GM21825 (cell line): ENCODE data around the gene NUP88.

Experiments
- ATAC-seq: cut with Tn5 transposase; IDR thresholded peaks from one replicate; pipeline ENCODE4 v1.9.1; 2021; ENCODE audit warnings: mild to moderate bottlenecking, moderate library complexity; ENCODE audit not compliant: unreplicated experiment

The NUP88 gene

DNA sequence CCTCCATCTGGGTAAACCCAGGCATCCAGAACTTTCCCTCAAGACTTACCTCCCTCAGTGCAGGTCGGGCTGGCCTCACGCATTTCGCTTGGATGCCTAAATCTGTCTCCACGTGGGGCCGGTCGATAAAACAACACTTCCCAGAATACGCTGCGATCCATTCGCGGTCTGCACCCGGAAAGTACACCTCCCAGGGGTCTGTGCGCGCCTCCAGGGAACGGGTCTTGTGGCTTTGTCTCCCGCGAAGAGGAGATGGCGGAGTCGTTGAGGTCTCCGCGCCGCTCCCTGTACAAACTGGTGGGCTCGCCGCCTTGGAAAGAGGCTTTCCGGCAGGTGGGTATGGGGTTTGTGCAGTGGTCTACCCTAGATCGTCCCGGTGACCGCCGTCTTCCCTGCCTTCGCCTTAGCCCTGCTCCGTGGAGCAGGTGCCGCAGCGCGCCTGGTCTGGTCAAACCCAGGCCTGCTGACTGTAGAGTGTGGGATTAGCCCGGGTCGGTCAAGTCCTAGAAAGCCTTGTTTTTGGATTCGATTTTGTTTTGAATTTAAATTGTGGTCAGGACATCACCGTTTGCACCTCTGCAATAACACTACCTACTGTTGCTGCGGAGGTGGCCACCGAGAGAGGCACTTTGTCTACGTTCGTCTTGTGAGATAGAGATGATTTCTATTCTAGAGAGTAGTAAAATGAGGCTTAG lies 644 bp upstream of the NUP88 start, which contains the start of gene RPAIN:
RPAIN (plus strand) TSS at position 224 of the 695 bp plus-strand sequence; CDS start at position 253, 29 bp downstream.
- peak; percentile 48 for ATAC-seq

- peak; percentile 30 for ATAC-seq
Observed at GRCh38 chr17:5418858-5419355, 555 bp downstream of the NUP88 start.

- no peak for ATAC-seq
Observed at GRCh38 chr17:5416901-5417300, 2.6 kb downstream of the NUP88 start.

DNA sequence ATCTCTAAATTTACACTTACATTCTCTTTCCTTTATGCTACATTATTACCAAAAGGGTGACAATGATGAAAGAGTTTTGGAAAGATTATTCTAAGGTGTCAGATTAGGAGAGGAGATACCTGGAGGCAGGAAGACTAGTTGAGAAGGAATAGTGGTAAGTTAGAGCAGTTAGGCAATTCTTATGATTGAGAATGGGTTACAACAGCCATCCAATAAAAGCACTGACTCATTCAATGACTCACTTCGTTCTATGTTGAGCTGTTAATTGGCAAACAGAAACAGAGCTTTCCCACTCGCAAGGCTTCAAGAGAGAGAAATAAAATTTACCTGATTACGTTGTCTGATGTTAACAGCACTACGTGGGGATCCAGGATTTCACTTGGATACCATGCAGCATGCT lies 5.8 kb downstream of the NUP88 start:
- no peak for ATAC-seq

- no peak for ATAC-seq
Observed at GRCh38 chr17:5410594-5411272, 8.7 kb downstream of the NUP88 start.

DNA sequence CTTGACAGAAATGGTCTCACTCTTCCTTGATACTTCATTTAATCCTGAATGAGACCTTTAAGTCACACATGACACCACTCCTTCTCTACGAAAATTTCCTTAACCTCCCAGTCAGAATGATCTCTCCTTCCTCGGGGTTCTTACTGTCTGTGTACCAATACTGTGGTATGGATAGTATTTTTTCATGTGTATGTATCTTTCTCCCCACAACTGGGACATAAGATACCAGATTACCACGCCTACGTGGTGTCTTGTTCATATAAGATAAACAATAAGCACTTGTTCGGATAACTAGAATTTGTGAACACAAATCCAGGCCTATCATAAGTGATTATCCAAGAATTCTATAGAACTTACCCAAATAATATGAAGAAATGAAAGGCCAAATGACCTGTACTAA lies 11.3 kb downstream of the NUP88 start:
- ATAC-seq: no peak

DNA sequence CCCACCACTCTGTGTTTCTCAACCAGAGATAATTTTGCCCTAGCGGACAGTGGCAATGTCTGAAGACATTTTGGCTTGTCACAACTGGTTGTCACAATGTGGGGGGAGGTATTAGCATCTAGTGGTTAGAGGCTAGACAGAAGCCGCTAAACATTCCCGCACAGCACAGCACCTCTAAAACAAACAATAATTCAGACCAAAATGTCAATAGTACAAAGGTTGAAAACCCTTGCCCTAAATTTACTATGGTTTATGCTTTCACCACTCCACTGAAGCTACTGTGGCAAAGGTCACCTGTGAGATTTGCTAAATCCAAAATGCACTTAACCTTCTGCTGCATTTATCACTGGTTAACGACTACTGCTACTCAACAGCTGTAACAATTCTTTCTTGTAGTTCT lies 14.1 kb downstream of the NUP88 start:
- no peak for ATAC-seq

- no peak for ATAC-seq
Observed at GRCh38 chr17:5399767-5400166, 19.7 kb downstream of the NUP88 start.

GRCh38 chr17:5396612-5397011 lies 22.9 kb downstream of the NUP88 start:
- no peak for ATAC-seq

DNA sequence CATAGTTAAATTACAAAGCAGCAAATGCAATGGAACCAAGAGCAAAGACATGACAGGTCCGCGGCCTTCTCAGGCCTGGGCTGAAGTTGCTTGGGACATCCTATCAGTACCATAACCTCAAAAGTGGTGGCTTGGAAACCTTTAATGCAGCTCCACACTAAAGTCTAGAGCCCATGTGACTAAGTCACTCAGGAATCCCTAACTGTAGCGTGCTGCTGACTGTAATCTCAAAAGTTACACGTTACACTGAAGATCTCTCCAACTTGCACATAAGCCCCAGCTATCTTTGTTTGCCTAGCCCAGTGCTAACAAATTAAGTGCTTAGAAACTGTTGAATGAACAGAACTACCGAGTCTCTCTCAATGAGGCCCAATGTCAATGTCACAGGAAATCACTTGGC lies 27.8 kb downstream of the NUP88 start:
- ATAC-seq: no peak

DNA sequence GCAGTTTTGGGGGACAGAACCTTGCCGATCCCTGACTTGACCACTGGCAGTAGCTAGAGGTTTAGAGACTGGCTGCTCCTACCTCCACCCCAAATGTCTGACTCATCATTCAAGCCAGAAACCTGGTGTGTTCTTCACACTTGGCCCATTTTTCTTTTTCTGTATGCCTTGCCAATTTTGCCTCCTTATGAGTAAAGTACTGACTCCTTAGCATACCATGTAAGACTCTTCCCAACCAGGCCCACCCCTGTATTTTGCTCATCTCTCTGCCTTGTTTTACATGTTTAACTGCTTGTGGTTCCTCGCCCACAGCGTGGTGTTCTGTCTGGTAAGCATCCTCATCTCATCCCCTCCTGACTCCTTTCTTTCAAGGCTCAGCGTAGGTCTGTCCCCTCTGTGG lies 37.9 kb downstream of the NUP88 start:
- ATAC-seq: no peak

GRCh38 chr17:5380491-5381135 lies 38.8 kb downstream of the NUP88 start:
- no peak for ATAC-seq

DNA sequence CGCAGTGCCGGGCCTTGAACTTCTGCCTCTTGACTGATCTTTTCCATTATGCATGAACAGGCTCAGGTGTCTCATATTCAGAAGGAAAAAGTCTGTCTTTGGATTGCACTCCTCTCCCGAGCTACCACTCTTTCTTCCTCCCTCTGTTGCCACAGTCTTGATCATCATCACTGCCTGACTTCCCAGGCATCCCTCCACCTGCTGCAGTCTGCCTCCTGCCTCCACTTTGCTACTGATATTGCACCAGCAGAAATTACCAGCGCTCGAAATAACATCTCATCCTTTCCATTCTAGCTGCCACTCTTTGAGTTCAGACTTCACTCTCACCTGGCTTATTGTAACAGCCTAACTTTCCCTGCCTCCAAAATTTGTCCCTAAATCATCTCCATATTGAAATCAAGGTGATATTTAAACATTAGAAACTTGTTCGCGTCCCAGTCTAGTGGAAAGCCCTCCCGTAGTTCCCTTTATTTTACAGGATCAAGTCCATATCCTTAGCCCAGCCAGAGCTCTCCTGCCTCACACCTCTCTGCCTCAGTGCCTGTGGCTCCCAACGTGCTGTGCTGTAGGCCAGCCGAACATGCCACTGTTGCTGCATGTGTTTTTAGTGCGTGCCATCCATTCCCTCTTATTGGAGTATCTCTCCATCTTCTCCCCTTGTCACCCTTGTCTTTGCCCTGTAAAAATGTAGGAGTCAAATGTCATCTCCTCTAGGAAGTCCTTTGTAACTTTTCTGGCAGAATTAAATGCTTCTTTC lies 39.9 kb downstream of the NUP88 start:
- no peak for ATAC-seq

- ATAC-seq: no peak
Observed at GRCh38 chr17:5378566-5379207, 40.8 kb downstream of the NUP88 start.

DNA sequence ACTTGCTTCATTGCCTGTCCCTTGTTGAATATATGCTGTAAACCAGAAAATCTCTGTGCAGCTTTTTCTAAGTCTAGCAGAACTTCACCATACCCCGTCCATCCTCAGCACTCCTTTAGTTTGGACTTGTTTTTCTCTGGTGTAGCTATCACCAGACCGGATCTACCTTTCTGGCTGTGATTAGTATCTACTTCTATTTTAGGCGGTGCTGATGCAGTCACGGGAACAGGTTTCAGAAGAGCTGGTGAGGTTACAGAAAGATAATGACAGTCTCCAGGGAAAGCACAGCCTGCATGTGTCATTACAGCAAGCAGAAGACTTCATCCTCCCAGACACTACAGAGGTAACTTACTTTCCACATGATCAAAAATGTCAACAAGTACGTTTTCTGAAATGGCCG lies 46.4 kb downstream of the NUP88 start:
- no peak for ATAC-seq

- ATAC-seq: no peak
Observed at GRCh38 chr17:5370411-5370810, 49.1 kb downstream of the NUP88 start.

DNA sequence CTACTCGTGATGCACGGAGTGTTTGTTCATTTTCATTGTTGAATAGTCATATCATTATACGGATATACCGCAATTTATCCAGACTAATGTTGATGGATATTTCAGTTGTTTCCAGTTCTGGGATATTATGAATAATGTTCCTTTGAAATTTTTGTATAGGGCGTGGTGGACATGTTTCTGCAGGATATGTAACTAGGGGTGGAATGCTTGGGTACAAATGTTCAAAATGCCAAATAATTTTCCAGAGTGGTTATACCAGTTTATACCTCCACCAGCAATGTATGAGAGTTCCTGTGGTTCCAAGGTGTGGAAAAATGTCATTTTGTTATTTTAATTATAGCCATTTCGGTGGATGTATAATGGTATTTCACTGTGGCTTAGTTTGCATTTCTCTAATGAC lies 53.6 kb downstream of the NUP88 start:
- no peak for ATAC-seq

DNA sequence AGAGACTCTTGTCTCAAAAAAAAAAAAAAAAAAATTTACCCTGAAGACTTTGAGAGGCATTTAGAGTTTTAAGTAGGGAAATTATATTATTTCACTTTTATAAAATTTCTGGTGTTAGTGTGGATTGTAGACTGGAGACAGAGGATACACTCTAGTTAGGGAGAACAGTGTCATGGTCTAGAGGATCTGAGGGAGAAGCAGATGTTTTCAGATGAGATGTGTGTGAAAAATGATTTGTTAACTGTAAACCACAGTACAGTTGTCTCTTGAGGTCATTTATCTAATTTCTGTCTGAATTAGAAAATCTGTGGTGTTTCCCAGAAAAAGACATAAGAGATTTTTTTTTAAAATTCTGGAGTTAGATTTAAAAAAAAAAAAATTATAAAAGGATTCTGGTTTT lies 54.8 kb downstream of the NUP88 start:
- no peak for ATAC-seq

DNA sequence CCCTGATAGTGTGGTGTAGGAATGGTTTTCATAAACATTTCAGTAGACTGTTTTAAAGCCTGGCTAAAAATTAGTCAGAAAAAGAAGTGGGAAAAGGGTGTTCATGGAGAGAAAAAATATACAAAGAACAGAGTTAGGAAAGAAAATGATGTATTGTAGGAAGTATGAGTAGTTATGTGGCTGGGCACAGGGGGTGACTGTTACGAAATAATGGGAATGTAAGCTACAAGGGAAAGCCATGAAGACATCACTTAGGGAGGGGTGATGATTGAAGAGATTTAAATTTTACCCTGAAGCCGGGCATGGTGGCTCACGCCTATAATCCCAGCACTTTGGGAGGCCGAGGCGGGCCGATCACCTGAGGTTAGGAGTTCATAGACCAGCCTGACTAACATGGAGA lies 55.3 kb downstream of the NUP88 start:
- ATAC-seq: no peak

GRCh38 chr17:5362162-5362811 lies 57.2 kb downstream of the NUP88 start:
- ATAC-seq: no peak
